Globus pallidus (tissue), 1 donor: ENCODE data around the gene PRKCZ.
"Not testable (repeated sequence)": the region's sequence is repeated elsewhere in the genome, so short reads cannot be mapped to it uniquely, and the experiment has no call there.

Experiments
- DNase-seq: peaks from one replicate; pipeline ENCODE4 v3.0.0-alpha.2; 2015; ENCODE audit warnings: low spot score

The PRKCZ gene

GRCh38 chr1:2084306-2084705 lies 34.1 kb downstream of the PRKCZ start:
- DNase-seq = no peak

- DNase-seq = no peak
These were observed 34.9 kb downstream of the PRKCZ start for GRCh38 chr1:2085080-2085479.

DNA sequence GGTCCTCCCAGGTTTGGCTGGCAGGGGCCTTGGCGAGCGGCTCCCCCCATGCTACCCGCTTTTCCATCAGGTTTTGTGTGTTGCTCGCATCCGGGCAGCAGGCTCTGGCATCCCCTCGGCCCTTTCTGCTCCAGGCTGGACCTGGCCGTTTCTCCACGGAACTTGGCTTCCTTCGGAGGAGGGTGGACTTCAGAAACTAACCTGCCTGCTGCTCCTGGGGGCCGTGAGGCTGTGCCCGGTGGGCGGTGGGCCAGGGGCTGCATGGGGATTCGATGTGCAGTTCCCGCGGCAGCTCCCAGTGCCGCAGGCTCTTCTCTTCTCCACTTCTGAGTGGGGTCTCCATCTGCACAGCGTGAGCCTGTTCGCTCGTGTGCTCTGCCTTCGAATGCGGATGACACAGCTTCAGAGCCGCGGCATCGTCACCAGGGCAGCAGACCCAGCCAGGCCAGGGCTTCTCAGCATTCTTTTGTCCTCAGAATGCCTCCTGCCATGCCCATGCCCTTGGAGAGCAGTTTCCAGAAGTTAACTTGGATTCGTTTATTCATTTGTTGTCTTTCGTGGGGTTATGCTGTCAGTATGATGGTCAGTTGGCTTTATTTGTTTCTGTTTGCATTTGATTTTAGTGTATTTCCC lies 36.4 kb downstream of the PRKCZ start:
- no peak for DNase-seq

GRCh38 chr1:2087766-2088165 lies 37.6 kb downstream of the PRKCZ start:
- DNase-seq = peak; percentile 91

- peak; percentile 74 for DNase-seq
These were observed 38.2 kb downstream of the PRKCZ start for GRCh38 chr1:2088458-2088857.

DNA sequence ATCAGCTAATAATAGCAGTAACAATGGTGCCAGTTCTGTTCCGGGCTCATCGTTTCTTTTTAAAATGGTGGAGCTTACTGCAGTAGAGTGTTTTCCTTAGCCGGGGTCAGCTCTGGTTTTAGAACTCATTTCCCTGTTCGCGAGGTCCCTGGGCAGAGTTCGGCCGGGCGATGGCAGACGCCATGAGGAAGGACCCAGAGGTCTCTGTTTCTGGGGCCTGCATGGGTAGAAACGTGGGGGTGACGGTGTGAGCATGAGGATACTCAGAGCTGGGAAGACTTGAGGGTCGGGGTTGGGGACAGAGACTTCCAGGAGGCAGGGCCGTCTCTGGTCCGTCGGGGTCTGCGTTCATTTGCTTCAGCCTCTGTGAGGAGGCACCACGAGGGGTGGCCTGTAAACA lies 38.8 kb downstream of the PRKCZ start:
- no peak for DNase-seq

DNA sequence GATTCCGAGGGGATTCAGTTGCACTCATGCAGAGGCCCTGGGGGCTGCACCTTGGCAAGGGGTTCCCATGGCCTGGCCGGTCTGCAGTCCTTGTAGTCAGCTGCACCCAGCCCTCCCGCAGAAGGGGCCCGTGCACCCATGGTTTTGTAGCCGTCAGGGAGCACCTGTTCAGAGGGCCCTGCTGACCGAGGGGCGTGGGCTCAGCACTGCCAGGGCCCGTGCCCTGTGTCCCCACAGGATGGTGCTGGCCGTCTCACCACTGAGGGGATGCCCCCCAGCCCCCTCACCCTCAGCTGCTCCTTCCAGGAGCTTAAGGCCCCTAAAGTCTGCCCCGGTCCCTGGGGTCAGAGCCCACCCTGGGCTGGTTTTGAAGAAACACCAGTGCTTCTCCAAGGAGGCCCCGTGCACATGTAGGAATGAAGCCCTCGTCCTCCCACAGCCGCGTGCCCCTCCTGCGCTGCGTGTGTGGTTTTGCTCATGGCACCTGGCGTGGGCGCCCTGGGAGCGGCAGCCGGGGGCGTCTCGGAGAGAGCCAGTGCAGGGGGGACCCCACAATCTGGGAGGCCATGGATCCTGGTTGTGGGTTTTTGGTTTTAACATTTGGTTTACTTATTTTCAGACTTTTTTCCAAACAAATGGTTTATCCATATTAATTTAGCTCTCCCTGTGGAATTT lies 40.1 kb downstream of the PRKCZ start:
- DNase-seq = no peak

- DNase-seq = peak; percentile 74
These were observed 41.7 kb downstream of the PRKCZ start for GRCh38 chr1:2091611-2092604.

GRCh38 chr1:2093055-2093454 lies 42.8 kb downstream of the PRKCZ start:
- no peak for DNase-seq

GRCh38 chr1:2093636-2094035 lies 43.4 kb downstream of the PRKCZ start:
- no peak for DNase-seq

DNA sequence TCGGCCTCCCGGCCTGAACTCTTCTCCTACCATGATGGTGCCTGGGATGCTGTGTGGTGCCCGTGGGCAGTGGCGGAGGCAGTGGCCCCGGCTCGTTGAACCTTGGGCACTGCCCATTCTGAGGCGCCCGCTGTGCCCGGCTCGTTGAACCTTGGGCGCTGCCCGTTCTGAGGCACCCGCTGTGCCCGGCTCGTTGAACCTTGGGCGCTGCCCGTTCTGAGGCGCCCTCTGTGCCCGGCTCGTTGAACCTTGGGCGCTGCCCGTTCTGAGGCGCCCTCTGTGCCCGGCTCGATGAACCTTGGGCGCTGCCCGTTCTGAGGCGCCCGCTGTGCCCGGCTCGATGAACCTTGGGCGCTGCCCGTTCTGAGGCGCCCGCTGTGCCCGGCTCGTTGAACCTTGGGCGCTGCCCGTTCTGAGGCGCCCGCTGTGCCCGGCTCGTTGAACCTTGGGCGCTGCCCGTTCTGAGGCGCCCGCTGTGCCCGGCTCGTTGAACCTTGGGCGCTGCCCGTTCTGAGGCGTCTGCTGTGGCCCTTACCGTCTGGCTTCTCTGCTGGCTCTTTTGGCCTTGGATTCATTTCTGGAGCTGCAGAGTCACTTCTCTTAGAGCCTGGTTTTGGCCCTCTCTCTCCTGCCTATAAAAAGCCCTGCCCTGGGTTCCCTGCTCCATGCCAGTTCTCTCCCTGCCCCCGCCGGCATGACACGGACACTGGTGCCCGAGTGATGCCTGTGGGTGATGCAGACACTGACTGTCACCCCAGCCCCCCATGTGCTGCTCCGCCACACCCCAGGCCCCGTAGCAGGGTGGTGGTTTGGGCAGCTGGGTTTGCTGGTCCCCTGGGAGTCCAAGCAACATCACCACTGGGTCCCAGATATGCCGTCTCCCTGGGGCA lies 44.3 kb downstream of the PRKCZ start:
- DNase-seq = not testable (repeated sequence)

GRCh38 chr1:2095394-2095793 lies 45.2 kb downstream of the PRKCZ start:
- DNase-seq = no peak

- DNase-seq = no peak
These were observed 45.9 kb downstream of the PRKCZ start for GRCh38 chr1:2095981-2096736.

DNA sequence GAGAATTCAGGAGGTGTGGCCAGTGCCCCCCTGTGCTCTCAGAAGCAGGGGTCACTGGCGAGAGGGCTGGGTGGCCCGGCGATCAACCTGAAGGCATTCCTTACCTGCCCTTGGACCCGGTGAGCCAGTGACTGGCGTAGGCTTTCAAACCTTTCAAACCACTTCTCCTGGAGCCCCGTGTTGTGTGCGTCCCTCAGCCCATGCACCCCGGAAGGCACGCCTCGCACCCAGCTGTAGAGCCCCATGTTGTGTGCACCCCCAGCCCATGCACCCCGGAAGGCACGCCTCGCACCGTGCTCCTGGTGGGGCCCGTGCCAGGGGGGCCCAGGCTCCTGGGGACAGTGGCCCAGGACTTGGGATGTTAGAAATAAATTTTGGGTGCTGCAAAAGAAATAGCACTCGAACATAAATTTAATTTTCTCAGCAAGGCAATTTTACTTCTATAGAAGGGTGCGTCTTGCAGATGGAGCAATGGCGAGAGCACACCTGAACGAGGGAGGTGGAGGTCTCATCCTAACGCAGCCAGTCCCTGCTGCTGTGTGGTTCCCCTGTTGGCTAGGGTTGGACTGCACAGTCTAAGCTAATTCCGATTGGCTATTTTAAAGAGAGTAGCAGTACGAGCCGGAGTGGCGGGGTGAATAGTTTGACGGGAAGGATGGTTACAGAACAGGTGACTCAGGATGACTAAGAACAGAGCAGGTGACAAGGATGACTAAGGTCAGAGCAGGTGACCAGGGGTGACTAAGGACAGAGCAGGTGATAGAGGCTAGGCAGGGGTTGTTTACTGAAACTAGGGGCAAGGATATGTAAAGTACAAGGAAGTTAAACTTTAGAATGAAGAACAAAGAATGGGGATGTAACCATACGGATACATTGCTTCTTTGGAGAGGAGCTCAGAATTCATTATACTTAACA lies 47.4 kb downstream of the PRKCZ start:
- no peak for DNase-seq

DNA sequence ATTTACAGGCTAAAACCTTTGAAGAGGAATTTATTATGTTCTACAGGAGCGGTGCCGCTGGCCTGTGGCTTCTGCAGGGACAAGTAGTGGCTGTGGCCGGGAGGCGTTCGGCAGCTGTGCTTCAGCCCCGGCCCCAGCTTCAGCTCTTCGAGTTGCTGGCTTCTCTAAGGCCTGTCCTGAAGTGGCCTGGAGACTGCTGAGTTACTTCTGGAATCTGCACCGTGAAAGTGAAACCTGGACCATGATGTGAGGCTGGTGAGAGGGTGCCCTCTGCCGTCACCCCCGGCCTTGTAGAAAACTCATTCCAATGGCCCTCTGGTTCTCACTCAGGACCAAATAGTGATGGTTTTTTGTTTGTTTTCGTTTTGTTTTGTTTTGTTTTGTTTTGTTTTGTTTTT lies 48.1 kb downstream of the PRKCZ start:
- no peak for DNase-seq

DNA sequence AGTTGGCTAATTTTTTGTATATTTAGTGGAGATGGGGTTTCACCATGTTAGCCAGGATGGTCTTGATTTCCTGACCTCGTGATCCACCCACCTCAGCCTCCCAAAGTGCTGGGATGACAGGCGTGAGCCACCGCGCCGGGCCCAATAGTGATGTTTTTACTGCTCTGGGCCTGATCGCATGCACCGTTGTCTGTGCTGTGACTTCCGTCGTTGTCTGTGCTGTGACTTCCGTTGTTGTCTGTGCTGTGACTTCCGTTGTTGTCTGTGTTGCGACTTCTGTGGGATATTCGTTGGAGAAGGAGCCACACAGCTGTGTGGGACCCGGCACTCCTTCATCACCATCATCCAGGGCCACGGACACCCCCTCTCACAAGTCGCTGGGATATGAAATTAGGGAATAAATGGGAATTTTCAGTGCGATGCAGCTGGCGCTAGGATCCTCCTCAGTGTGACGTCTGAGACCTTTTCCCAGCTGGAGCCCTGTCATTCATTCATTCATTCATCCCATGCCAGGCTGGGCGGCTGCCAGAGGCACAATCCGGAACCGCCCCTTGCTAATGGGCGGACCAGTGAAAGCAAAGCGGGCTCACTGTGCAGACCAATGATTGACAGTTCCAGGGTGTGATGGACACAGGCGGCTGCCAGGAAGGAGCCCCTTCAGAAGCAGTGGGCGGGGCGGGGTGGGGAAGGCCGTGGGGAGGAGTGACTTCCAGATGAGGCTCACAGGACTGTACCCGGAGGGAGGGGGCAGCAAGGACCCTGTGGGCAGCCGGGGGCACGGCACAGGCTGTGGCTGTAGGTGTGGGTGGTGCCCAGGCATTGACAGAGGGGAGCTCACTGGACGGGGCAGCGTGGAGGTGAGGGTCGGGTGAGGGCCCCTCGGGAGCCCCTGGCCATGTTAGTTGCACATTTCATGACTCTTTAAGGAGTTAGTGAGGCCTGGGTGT lies 48.9 kb downstream of the PRKCZ start:
- peak; percentile 93 for DNase-seq

- no peak for DNase-seq
These were observed 49.9 kb downstream of the PRKCZ start for GRCh38 chr1:2099886-2100779.

- DNase-seq = no peak
These were observed 50.5 kb downstream of the PRKCZ start for GRCh38 chr1:2100780-2101108.
